ENCODE measurements around the gene ZMIZ1.
A peak's percentile ranks its signal among the peaks of the same experiment; 100 is the strongest.
"Not testable (repeated sequence)": the region's sequence is repeated elsewhere in the genome, so short reads cannot be mapped to it uniquely, and the experiment has no call there.

The ZMIZ1 gene

GRCh38 chr10:79267499-79267898 lies 198.7 kb downstream of the ZMIZ1 start:
- DNase-seq (ENCODE audit: low spot score), result no peak

- peak; percentile 63 for DNase-seq (ENCODE audit: low spot score)
These were observed 199.4 kb downstream of the ZMIZ1 start for GRCh38 chr10:79268161-79268601.

GRCh38 chr10:79268742-79269141 lies 200.0 kb downstream of the ZMIZ1 start:
- DNase-seq (ENCODE audit: low spot score), result no peak

- no peak for DNase-seq (ENCODE audit: low spot score)
These were observed 200.7 kb downstream of the ZMIZ1 start for GRCh38 chr10:79269443-79269842.

GRCh38 chr10:79269969-79270368 lies 201.2 kb downstream of the ZMIZ1 start:
- DNase-seq (ENCODE audit: low spot score), result no peak

GRCh38 chr10:79270466-79271246 lies 201.9 kb downstream of the ZMIZ1 start:
- no peak for DNase-seq (ENCODE audit: low spot score)

- DNase-seq (ENCODE audit: low spot score), result no peak
These were observed 203.6 kb downstream of the ZMIZ1 start for GRCh38 chr10:79272353-79272752.

GRCh38 chr10:79273604-79274003 lies 204.8 kb downstream of the ZMIZ1 start:
- DNase-seq (ENCODE audit: low spot score), result no peak

- DNase-seq (ENCODE audit: low spot score), result peak; percentile 86
These were observed 205.7 kb downstream of the ZMIZ1 start for GRCh38 chr10:79274279-79275104.

- DNase-seq (ENCODE audit: low spot score), result no peak
These were observed 206.3 kb downstream of the ZMIZ1 start for GRCh38 chr10:79275105-79275430.

GRCh38 chr10:79275431-79275851 lies 206.7 kb downstream of the ZMIZ1 start:
- DNase-seq (ENCODE audit: low spot score), result peak; percentile 62

- no peak for DNase-seq (ENCODE audit: low spot score)
These were observed 209.0 kb downstream of the ZMIZ1 start for GRCh38 chr10:79277579-79278269.

GRCh38 chr10:79279047-79279446 lies 210.3 kb downstream of the ZMIZ1 start:
- not testable (repeated sequence) for DNase-seq (ENCODE audit: low spot score)

- no peak for DNase-seq (ENCODE audit: low spot score)
These were observed 212.2 kb downstream of the ZMIZ1 start for GRCh38 chr10:79280956-79281355.

GRCh38 chr10:79282388-79282787 lies 213.6 kb downstream of the ZMIZ1 start:
- no peak for DNase-seq (ENCODE audit: low spot score)

GRCh38 chr10:79283616-79284015 lies 214.8 kb downstream of the ZMIZ1 start:
- no peak for DNase-seq (ENCODE audit: low spot score)

GRCh38 chr10:79284158-79284871 lies 215.5 kb downstream of the ZMIZ1 start:
- no peak for DNase-seq (ENCODE audit: low spot score)

- no peak for DNase-seq (ENCODE audit: low spot score)
These were observed 216.8 kb downstream of the ZMIZ1 start for GRCh38 chr10:79285315-79286197.

- DNase-seq (ENCODE audit: low spot score), result peak; percentile 30
These were observed 217.7 kb downstream of the ZMIZ1 start for GRCh38 chr10:79286318-79286951.

GRCh38 chr10:79287973-79288723 lies 219.4 kb downstream of the ZMIZ1 start:
- DNase-seq (ENCODE audit: low spot score), result no peak

All from AG20443 (cell line).